HEK293 (cell line): ENCODE results near the gene GLG1.
"Not testable (repeated sequence)": the region's sequence is repeated elsewhere in the genome, so short reads cannot be mapped to it uniquely, and the experiment has no call there.

Experiments
- CTCF ChIA-PET: fragments of 350-600 bp; formaldehyde crosslinking; extraction: SDS; loops from one replicate; lab custom pipeline; 2021; ENCODE audit warnings: antibody characterized with exemption; lab: Yijun Ruan, JAX
- POLR2A ChIA-PET: fragments of 300-600 bp; formaldehyde crosslinking; extraction: SDS; loops from one replicate; lab custom pipeline; 2020; ENCODE audit warnings: antibody characterized with exemption, inconsistent platforms; lab: Yijun Ruan, JAX
- H3K27ac ChIP-seq: fragments of 200-500 bp; sonication (Bioruptor generic); 2 replicates; pipeline ENCODE4 v1.5.1; 2014; ENCODE audit warnings: low read depth, low read length, control low read depth, inconsistent platforms; ENCODE audit errors: extremely low read depth
- H3K36me3 ChIP-seq, 2 experiments: fragments of 200-500 bp in 1 of 2; sonication (Bioruptor generic) in 1 of 2; 1 replicate in 1 of 2; 2 replicates in 1 of 2; pipeline ENCODE4 v1.5.1; 2014 to 2017; ENCODE audit warnings: inconsistent platforms in 2 of 2, low read length in 2 of 2; ENCODE audit not compliant: control insufficient read depth in 2 of 2, insufficient read depth in 1 of 2
- H3K4me1 ChIP-seq: fragments of 200-500 bp; sonication (Bioruptor generic); 2 replicates; pipeline ENCODE4 v1.5.1; 2014; ENCODE audit warnings: mild to moderate bottlenecking, low read length, inconsistent platforms; ENCODE audit not compliant: control insufficient read depth, insufficient read depth
- H3K4me3 ChIP-seq: 2 replicates; pipeline ENCODE4 v1.5.1; 2011; ENCODE audit warnings: low read depth, mild to moderate bottlenecking, control low read depth, low read length, moderate library complexity
- H3K9me3 ChIP-seq: fragments of 200-500 bp; sonication (Bioruptor generic); 2 replicates; pipeline ENCODE4 v1.5.1; 2014; ENCODE audit warnings: low read depth, low read length, inconsistent platforms; ENCODE audit not compliant: control insufficient read depth, insufficient read depth
- GLIS1 ChIP-seq: fragments of 450-650 bp; formaldehyde crosslinking; IDR thresholded peaks from 2 replicates; pipeline ENCODE4 v1.5.1; 2016; ENCODE audit warnings: missing biosample characterization, missing genetic modification characterization
- HIC1 ChIP-seq: fragments of 450-650 bp; formaldehyde crosslinking; IDR thresholded peaks from 2 replicates; pipeline ENCODE4 v1.5.1; 2016; ENCODE audit warnings: missing biosample characterization, missing genetic modification characterization
- HOXD13 ChIP-seq: sonication (generic); formaldehyde crosslinking; IDR thresholded peaks from 2 replicates; pipeline ENCODE4 v1.8.0; 2022; ENCODE audit warnings: missing genetic modification reagents, borderline replicate concordance
- PRDM1 ChIP-seq: fragments of 450-650 bp; formaldehyde crosslinking; IDR thresholded peaks from 2 replicates; pipeline ENCODE4; 2016; ENCODE audit warnings: missing biosample characterization, missing genetic modification characterization
- PRDM10 ChIP-seq: fragments of 450-650 bp; formaldehyde crosslinking; IDR thresholded peaks from 2 replicates; pipeline ENCODE4 v1.5.1; 2016; ENCODE audit warnings: missing biosample characterization, missing genetic modification characterization
- PRDM6 ChIP-seq: fragments of 450-650 bp; formaldehyde crosslinking; IDR thresholded peaks from 2 replicates; pipeline ENCODE4 v1.5.1; 2017; ENCODE audit warnings: missing biosample characterization, missing genetic modification characterization
- SP7 ChIP-seq: fragments of 450-650 bp; formaldehyde crosslinking; IDR thresholded peaks from 2 replicates; pipeline ENCODE4 v1.5.1; 2016; ENCODE audit warnings: missing biosample characterization, missing genetic modification characterization
- ZBTB20 ChIP-seq: fragments of 450-650 bp; formaldehyde crosslinking; IDR thresholded peaks from 2 replicates; pipeline ENCODE4 v1.5.1; 2016; ENCODE audit warnings: missing biosample characterization, missing genetic modification characterization
- ZNF362 ChIP-seq: fragments of 450-650 bp; formaldehyde crosslinking; IDR thresholded peaks from 2 replicates; pipeline ENCODE4 v1.5.1; 2016; ENCODE audit warnings: missing biosample characterization, missing genetic modification characterization
- ZNF426 ChIP-seq: fragments of 450-650 bp; formaldehyde crosslinking; IDR thresholded peaks from 2 replicates; pipeline ENCODE4 v1.5.1; 2017; ENCODE audit warnings: missing biosample characterization, missing genetic modification characterization, mild to moderate bottlenecking, inconsistent platforms, moderate library complexity
- ZNF580 ChIP-seq: fragments of 450-650 bp; formaldehyde crosslinking; IDR thresholded peaks from 2 replicates; pipeline ENCODE4 v1.5.1; 2016; ENCODE audit warnings: missing biosample characterization, missing genetic modification characterization
- ZNF664 ChIP-seq: fragments of 450-650 bp; formaldehyde crosslinking; IDR thresholded peaks from 2 replicates; pipeline ENCODE4 v1.5.1; 2016; ENCODE audit warnings: missing biosample characterization, missing genetic modification characterization
- ZSCAN4 ChIP-seq: fragments of 450-650 bp; formaldehyde crosslinking; IDR thresholded peaks from 2 replicates; pipeline ENCODE4 v1.5.1; 2017; ENCODE audit warnings: missing biosample characterization, missing genetic modification characterization

Gene GLG1

GRCh38 chr16:74654536-74655050 is 47.7 kb upstream of the GLG1 start:
- Histone ChIP-seq H3K36me3 (peaks cover 62 to 93% of the 10 kb centered on the region in 2 experiments), H3K4me3 (no peak overlapping the region), H3K4me1 (no peaks in the 10 kb centered on the region), H3K9me3 (no peaks in the 10 kb centered on the region), H3K27ac (no peak overlapping the region)
- CTCF ChIA-PET: interaction anchor here (0.6 kb wide), 1 partner anchor 320 kb away, joined by 5 read pairs; no protein-coding TSS in a partner anchor
- TF ChIP-seq PRDM10 (tag by site-specific recombination) (no peak), PRDM1 (tag by site-specific recombination) (peak; percentile 81)
- POLR2A ChIA-PET: interaction anchor here (0.7 to 1.0 kb wide), 2 partner anchors 11 to 16 kb away, joined by 3 to 4 read pairs; no protein-coding TSS in a partner anchor

- POLR2A ChIA-PET: interaction anchor here (2.1 kb wide), 1 partner anchor 14 kb away, joined by 6 read pairs; the partner anchor contains the start of gene RFWD3
- H3K4me1 ChIP-seq: not testable (repeated sequence)
These were observed 46.0 kb upstream of the GLG1 start for GRCh38 chr16:74652883-74653282.

GRCh38 chr16:74652249-74652648 is 45.3 kb upstream of the GLG1 start:
- Histone ChIP-seq H3K36me3 (peaks cover 68 to 93% of the 10 kb centered on the region in 2 experiments), H3K4me1 (no peaks in the 10 kb centered on the region), H3K27ac (no peak overlapping the region), H3K4me3 (no peak overlapping the region), H3K9me3 (no peaks in the 10 kb centered on the region)
- ChIA-PET POLR2A (interaction anchor here (2.1 kb wide), 1 partner anchor 14 kb away, joined by 6 read pairs; the partner anchor contains the start of gene RFWD3), CTCF (interaction anchor here (0.6 to 1.5 kb wide), 5 partner anchors 17 to 769 kb away, joined by 3 to 5 read pairs (median 4); no protein-coding TSS in a partner anchor)
- no peak for TF ChIP-seq ZNF664 (tag by site-specific recombination)
- TF ChIP-seq ZSCAN4 (tag by site-specific recombination): no peak
- no peak for TF ChIP-seq PRDM6
- no peak for TF ChIP-seq ZNF426 (tag by site-specific recombination)
- TF ChIP-seq HOXD13 (CRISPR knock-in tag): no peak
- TF ChIP-seq ZBTB20 (tag by site-specific recombination): no peak

More at GRCh38 chr16:74652883-74653282, 46.0 kb upstream of the GLG1 start:
- CTCF ChIA-PET: interaction anchor here (0.5 kb wide), 1 partner anchor 1112 kb away, joined by 3 read pairs; no protein-coding TSS in a partner anchor
- TF ChIP-seq HIC1 (tag by site-specific recombination) (peak; percentile 68), SP7 (tag by site-specific recombination) (peak; percentile 41; the same call in 1 of the 2 replicates), ZNF580 (tag by site-specific recombination) (peak; percentile 51; the same call in 1 of the 2 replicates), GLIS1 (peak; percentile 52), ZNF362 (tag by site-specific recombination) (peak; percentile 28; the same call in 1 of the 2 replicates)
- not testable (repeated sequence) for H3K9me3 ChIP-seq, H3K27ac ChIP-seq, H3K4me3 ChIP-seq
- peaks cover 68 to 93% of the 10 kb centered on the region in 2 experiments for H3K36me3 ChIP-seq
